ENCODE results near the gene SLC4A4. TPM values are rescaled to one million over a fixed set of nuclear protein-coding genes. Genes with fewer than 3 reads are reported as not detected.

The SLC4A4 gene
- total and polyA plus RNA-seq, 10 of the 15 experiments (the other 5 are each of a cell fraction or from before 2014, with no cell fraction given) = 0.05 to 0.44 (median 0.18) TPM

DNA sequence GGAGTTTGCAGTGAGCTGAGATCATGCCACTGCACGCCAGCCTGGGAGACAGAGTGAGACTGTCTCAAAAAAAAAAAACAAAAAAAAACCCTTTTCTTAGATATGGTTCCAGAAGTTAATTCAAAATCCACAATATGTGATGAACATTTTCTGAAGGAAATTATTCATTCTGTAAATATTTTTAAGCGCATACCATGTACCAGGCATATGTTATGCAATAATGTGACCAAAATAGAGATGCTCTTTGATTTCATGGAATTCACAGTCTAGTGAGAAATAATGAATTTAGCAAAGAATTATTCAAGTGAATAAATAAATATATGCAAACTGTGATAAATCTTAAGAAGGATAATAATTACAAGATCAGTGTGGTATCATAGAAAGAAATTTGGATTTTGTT, 270.3 kb downstream of the SLC4A4 start:
- RAD21 ChIA-PET (ENCODE audit: unreplicated experiment) = no interaction called here
- H3K4me2 ChIP-seq (ENCODE audit: control insufficient read depth, insufficient read depth) = no peak overlapping the region
- no peak for TF ChIP-seq SMC3 (IDR thresholded peaks at IDR 0.05; ENCODE audit: borderline replicate concordance, low read length)
- no peak for TF ChIP-seq GATAD2B (conservative IDR thresholded peaks at IDR 0.05; ENCODE audit: low read depth)
- TF ChIP-seq CEBPB (IDR thresholded peaks at IDR 0.05; ENCODE audit: borderline replicate concordance in 1 of 2, low read depth in 2 of 2, low read length in 2 of 2) = no peak
- TF ChIP-seq EZH2 (IDR thresholded peaks at IDR 0.05; ENCODE audit: borderline replicate concordance, control insufficient read depth, low read depth, low read length) = no peak
- TF ChIP-seq SP1 (IDR thresholded peaks at IDR 0.05; ENCODE audit: low read depth, low read length) = no peak
- no peak for TF ChIP-seq YBX1 (IDR thresholded peaks at IDR 0.05)
- no peak for TF ChIP-seq E2F8 (IDR thresholded peaks at IDR 0.05; ENCODE audit: low read depth, partially characterized antibody)
- no peak for TF ChIP-seq CHD2 (IDR thresholded peaks at IDR 0.05; ENCODE audit: borderline replicate concordance, low read depth, low read length)
- TF ChIP-seq SUPT20H (IDR thresholded peaks at IDR 0.05; ENCODE audit: borderline replicate concordance, control insufficient read depth, low read depth, low read length) = no peak
- no peak for TF ChIP-seq CREM (IDR thresholded peaks at IDR 0.05; ENCODE audit: low read depth)
- no peak for TF ChIP-seq KAT2A (conservative IDR thresholded peaks at IDR 0.05; ENCODE audit: control insufficient read depth, low read depth, low read length)
- no peak for TF ChIP-seq TCF7 (IDR thresholded peaks at IDR 0.05; ENCODE audit: borderline replicate concordance)
- no peak for TF ChIP-seq ZNF622 (IDR thresholded peaks at IDR 0.05)
- no peak for TF ChIP-seq IRF5 (IDR thresholded peaks at IDR 0.05; ENCODE audit: borderline replicate concordance)
- TF ChIP-seq EGR1 (IDR thresholded peaks at IDR 0.05; ENCODE audit: borderline replicate concordance in 1 of 2, low read depth in 2 of 2, low read length in 2 of 2) = no peak
- TF ChIP-seq, protein P1, sequence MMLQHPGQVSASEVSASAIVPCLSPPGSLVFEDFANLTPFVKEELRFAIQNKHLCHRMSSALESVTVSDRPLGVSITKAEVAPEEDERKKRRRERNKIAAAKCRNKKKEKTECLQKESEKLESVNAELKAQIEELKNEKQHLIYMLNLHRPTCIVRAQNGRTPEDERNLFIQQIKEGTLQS (IDR thresholded peaks at IDR 0.05; ENCODE audit: borderline replicate concordance, extremely low read depth, low read depth, low read length) = no peak
- TF ChIP-seq CHD1 (IDR thresholded peaks at IDR 0.05; ENCODE audit: low read depth, low read length) = no peak
- TF ChIP-seq, protein P2, sequence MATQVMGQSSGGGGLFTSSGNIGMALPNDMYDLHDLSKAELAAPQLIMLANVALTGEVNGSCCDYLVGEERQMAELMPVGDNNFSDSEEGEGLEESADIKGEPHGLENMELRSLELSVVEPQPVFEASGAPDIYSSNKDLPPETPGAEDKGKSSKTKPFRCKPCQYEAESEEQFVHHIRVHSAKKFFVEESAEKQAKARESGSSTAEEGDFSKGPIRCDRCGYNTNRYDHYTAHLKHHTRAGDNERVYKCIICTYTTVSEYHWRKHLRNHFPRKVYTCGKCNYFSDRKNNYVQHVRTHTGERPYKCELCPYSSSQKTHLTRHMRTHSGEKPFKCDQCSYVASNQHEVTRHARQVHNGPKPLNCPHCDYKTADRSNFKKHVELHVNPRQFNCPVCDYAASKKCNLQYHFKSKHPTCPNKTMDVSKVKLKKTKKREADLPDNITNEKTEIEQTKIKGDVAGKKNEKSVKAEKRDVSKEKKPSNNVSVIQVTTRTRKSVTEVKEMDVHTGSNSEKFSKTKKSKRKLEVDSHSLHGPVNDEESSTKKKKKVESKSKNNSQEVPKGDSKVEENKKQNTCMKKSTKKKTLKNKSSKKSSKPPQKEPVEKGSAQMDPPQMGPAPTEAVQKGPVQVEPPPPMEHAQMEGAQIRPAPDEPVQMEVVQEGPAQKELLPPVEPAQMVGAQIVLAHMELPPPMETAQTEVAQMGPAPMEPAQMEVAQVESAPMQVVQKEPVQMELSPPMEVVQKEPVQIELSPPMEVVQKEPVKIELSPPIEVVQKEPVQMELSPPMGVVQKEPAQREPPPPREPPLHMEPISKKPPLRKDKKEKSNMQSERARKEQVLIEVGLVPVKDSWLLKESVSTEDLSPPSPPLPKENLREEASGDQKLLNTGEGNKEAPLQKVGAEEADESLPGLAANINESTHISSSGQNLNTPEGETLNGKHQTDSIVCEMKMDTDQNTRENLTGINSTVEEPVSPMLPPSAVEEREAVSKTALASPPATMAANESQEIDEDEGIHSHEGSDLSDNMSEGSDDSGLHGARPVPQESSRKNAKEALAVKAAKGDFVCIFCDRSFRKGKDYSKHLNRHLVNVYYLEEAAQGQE (IDR thresholded peaks at IDR 0.05; ENCODE audit: low read depth, low read length) = no peak

More for the DNA sequence above, 270.3 kb downstream of the SLC4A4 start:
- in situ Hi-C loops (cut with MboI) = no loop called here
- H2AFZ ChIP-seq (ENCODE audit: control insufficient read depth, low read depth, low read length) = no peak overlapping the region
- H3K4me3 ChIP-seq = no peak overlapping the region
- no TSS peak for BruUV-seq (replicated peaks)
- no peaks in the 10 kb centered on the region for H4K20me1 ChIP-seq (ENCODE audit: control insufficient read depth, insufficient read depth)
- H3K9ac ChIP-seq (ENCODE audit: control insufficient read depth, insufficient read depth, low read length) = no peak overlapping the region
- H3K4me1 ChIP-seq (ENCODE audit: control insufficient read depth, insufficient read depth, low read length) = no peaks in the 10 kb centered on the region
- ATAC-seq (no peak), DNase-seq (ENCODE audit: low read depth, low spot score) (no peak), FAIRE-seq (no peak)
- 48% methylated on average over 2 of the region's 2 CpGs for WGBS (ENCODE audit: insufficient coverage, insufficient replicate concordance, low lambda C conversion rate, missing lambda C conversion rate)
- H3K27ac ChIP-seq (ENCODE audit: control insufficient read depth, insufficient read depth) = no peak overlapping the region
- POLR2A ChIA-PET = no interaction called here
- no peaks in the 10 kb centered on the region for H3K27me3 ChIP-seq (replicated peaks in 1 of 2; ENCODE audit: control insufficient read depth in 2 of 2, insufficient read depth in 2 of 2, low read length in 1 of 2)
- intact Hi-C loops (cut with micrococcal nuclease; ENCODE audit: unreplicated experiment) = no loop called here
- no peaks in the 10 kb centered on the region; the same call in 2 of the 3 replicates for H3K9me3 ChIP-seq (replicated peaks; ENCODE audit: control insufficient read depth, insufficient read depth, low read length)
- CTCF ChIA-PET = no interaction called here
- SMC1A ChIA-PET (ENCODE audit: uncharacterized antibody, unreplicated experiment) = interaction anchor here (0.9 kb wide), 1 partner anchor 58 kb away, joined by 3 read pairs; no protein-coding TSS in a partner anchor
- no peaks in the 10 kb centered on the region for H3K79me2 ChIP-seq (ENCODE audit: control insufficient read depth, insufficient read depth, low read length)
- no peaks in the 10 kb centered on the region for H3K36me3 ChIP-seq (ENCODE audit: control insufficient read depth in 2 of 2, insufficient read depth in 2 of 2, low read length in 1 of 2)

Data from GM12878 (cell line).